ENCODE data around the gene PTCH1.

DNA sequence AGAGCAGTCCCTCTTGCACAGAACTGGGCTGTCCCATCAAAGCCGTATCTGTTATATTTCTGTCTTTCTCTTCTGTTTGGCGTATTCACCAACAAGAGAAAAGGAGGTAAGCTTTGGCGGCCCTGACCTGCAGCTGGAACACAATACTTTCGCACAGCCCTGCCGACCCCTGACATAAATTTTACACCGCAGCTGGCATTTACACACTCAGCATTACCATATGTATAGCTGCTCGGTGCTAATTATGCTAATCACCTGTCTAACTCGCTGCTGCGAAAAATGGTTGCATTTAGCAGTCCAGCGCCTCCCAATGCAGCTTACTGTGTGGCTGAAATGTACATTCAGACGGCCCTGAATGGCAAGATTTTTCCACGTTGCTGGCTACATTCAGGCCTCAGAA is 20.8 kb downstream of the PTCH1 start:
- TF ChIP-seq, protein P1, sequence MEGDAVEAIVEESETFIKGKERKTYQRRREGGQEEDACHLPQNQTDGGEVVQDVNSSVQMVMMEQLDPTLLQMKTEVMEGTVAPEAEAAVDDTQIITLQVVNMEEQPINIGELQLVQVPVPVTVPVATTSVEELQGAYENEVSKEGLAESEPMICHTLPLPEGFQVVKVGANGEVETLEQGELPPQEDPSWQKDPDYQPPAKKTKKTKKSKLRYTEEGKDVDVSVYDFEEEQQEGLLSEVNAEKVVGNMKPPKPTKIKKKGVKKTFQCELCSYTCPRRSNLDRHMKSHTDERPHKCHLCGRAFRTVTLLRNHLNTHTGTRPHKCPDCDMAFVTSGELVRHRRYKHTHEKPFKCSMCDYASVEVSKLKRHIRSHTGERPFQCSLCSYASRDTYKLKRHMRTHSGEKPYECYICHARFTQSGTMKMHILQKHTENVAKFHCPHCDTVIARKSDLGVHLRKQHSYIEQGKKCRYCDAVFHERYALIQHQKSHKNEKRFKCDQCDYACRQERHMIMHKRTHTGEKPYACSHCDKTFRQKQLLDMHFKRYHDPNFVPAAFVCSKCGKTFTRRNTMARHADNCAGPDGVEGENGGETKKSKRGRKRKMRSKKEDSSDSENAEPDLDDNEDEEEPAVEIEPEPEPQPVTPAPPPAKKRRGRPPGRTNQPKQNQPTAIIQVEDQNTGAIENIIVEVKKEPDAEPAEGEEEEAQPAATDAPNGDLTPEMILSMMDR (conservative IDR thresholded peaks at IDR 0.05) = no peak
- no peak for TF ChIP-seq EZH2 (IDR thresholded peaks at IDR 0.05; ENCODE audit: low read depth)

All from PC-9 (cell line).